ENCODE results near the gene TMC6. TPM values are rescaled to one million over a fixed set of nuclear protein-coding genes. Genes with fewer than 3 reads are reported as not detected.

TMC6 gene, protein sequence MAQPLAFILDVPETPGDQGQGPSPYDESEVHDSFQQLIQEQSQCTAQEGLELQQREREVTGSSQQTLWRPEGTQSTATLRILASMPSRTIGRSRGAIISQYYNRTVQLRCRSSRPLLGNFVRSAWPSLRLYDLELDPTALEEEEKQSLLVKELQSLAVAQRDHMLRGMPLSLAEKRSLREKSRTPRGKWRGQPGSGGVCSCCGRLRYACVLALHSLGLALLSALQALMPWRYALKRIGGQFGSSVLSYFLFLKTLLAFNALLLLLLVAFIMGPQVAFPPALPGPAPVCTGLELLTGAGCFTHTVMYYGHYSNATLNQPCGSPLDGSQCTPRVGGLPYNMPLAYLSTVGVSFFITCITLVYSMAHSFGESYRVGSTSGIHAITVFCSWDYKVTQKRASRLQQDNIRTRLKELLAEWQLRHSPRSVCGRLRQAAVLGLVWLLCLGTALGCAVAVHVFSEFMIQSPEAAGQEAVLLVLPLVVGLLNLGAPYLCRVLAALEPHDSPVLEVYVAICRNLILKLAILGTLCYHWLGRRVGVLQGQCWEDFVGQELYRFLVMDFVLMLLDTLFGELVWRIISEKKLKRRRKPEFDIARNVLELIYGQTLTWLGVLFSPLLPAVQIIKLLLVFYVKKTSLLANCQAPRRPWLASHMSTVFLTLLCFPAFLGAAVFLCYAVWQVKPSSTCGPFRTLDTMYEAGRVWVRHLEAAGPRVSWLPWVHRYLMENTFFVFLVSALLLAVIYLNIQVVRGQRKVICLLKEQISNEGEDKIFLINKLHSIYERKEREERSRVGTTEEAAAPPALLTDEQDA
- total RNA-seq = 18.4 and 33.7 TPM in 2 replicates

DNA sequence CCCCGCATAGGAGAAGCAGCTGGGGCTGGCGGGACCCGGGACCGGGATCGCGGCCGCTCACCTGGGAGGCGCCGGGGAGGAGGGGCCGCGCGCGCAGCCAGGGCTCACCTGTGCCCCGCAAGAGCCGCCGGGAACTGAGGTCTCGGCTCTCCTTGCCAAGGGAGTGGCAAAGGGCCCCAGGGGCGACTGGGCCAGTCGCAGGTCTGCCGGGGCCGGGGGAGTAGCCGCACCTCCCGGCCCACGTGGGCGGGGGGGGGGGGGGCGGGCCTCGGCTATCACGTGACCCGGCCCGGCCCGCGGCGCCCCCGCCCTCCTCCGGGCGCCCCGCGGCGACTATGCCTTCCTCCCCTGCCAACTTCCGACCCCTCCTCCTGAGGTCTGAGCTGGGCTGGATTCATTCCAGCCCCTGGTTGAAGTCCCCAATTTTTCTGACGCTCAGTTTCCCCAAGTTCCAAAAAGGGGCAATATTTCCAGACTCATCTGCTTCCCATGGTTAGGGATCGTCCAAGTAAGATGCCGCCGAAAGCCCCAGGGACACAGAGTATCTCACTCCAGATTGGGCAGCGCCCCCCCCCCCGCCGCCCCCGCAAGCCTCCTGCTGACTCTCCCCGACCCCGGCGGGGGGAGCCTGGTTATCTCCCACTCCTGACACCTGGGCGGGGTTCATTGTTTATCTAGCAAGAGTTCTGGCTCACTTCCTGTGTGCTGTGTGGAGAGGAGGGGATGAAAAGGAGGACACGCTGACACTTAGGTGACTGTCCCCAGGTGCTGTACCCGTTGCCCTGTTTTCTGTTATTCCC is at the start of gene TMC6:
TSS of gene TMC6 (minus strand) at position 205 of the 800 bp plus-strand sequence. CDS start 1,923 bp downstream, outside the sequence.

DNA sequence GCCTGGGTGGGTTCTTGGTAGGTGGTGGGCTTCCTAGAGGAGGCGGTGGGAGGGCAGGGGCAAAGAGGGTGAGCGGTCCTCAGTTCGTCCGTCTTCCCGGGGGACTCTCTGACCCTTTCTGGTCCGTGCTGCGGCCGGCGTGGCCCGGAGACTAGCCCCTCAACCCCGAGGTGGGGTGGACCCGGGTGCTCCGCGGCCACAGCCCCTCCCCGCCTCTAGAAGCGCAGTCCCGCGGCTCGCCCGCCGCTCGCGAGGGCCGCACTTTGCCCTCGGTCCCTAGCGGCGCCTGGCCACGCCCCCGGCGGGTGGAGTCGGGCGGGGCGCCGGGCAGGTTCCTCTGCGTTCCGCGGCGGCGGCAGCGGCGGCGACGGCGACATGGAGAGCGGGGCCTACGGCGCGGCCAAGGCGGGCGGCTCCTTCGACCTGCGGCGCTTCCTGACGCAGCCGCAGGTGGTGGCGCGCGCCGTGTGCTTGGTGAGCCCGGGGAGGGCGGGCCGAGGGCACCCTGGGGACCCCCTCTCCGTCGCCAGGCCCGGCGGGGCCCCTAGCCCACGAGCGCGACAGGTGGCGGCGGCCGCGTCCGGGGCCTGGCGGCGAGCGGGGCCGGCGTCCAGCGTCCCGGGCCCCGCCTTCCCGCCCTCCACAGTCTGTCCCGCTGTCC is 39.8 kb upstream of the TMC6 start, which contains the start of gene SYNGR2:
TSS of gene SYNGR2 (plus strand) at position 340 of the 661 bp plus-strand sequence. CDS start at position 376, 36 bp downstream.

DNA sequence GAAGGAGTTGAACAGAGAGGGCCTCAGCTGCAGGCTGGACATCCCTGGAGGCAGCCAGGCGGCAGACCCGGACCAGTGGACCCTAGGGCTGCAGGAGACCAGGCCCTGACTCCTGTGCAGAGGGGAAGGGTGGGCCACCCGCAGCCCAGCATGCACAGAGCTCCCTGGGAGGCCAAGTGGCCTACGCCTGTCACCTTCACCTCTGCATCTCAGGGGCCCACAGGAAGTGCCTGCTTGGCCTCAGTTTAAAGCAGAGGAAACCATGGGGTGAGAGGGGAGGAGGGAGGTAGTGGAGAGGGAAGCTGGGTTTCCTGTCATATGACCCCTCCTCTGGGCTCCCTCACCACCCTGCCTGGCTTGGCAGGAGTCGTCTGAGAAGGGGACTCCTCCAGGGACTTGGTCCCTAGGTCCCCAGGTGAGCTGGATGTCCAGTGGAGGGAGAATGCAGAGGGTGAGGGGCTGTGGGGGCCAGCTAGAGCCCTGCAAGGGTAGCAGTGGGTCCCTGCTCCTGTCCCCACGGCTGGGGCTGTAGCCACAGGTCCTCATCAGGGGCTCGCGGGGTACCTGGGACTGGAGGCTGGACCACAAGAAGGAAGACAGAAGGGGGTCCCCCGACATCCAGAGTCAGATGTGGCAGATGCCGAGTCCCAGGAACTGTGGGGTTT is 2.0 kb upstream of the TMC6 start, which contains the start of gene TMC8:
TSS of gene TMC8 (plus strand) at position 335 of the 665 bp plus-strand sequence. CDS start 818 bp downstream, outside the sequence.

Other genes starting within 250 kb of the TMC6 start
- gene TNRC6C, start 170.1 kb downstream of the TMC6 start, total RNA-seq = 3.4 and 5.1 TPM in 2 replicates
- under 0.01 TPM in 1 of 2 replicates, not detected in the other for gene TMC8, start 2.0 kb upstream of the TMC6 start, total RNA-seq
- not detected in 2 replicates for gene C17orf99, start 17.6 kb upstream of the TMC6 start, total RNA-seq
- gene SYNGR2, start 39.8 kb upstream of the TMC6 start, total RNA-seq = 59.3 and 93.6 TPM in 2 replicates
- gene TK1, start 58.3 kb upstream of the TMC6 start, total RNA-seq = 23.7 and 256 TPM in 2 replicates
- 25.7 and 34.5 TPM in 2 replicates for gene AFMID, start 58.6 kb upstream of the TMC6 start, total RNA-seq
- 12.2 and 122 TPM in 2 replicates for gene BIRC5, start 85.5 kb upstream of the TMC6 start, total RNA-seq
- gene TMEM235, start 102.9 kb upstream of the TMC6 start, total RNA-seq = not detected in 2 replicates
- 40.2 and 61.6 TPM in 2 replicates for gene SOCS3, start 231.3 kb upstream of the TMC6 start, total RNA-seq
- gene PGS1, start 249.9 kb upstream of the TMC6 start, total RNA-seq = 31.6 and 53.2 TPM in 2 replicates

Measured in mesangial cell (primary cell).